ENCODE measurements around the gene ROBO1. TPM values are rescaled to one million over a fixed set of nuclear protein-coding genes. Genes with fewer than 3 reads are reported as not detected.
"Not testable (repeated sequence)": the region's sequence is repeated elsewhere in the genome, so short reads cannot be mapped to it uniquely, and the experiment has no call there.

Gene ROBO1
- total RNA-seq, 1 donor from 2014 or later: 66.5 TPM

GRCh38 chr3:79514069-79514468 lies 253.7 kb downstream of the ROBO1 start:
- no peak for DNase-seq (ENCODE audit: extremely low spot score in 2 of 2)
- no peak for TF ChIP-seq POLR2A (IDR thresholded peaks at IDR 0.05)
- no peak for TF ChIP-seq POLR2AphosphoS5 (IDR thresholded peaks at IDR 0.05; ENCODE audit: insufficient read depth in 1 of 2, low read depth in 1 of 2)
- no peak for TF ChIP-seq CTCF (IDR thresholded peaks at IDR 0.05)
- Histone ChIP-seq H3K27ac (no peak overlapping the region), H3K4me1 (no peaks in the 10 kb centered on the region), H3K9me3 (no peaks in the 10 kb centered on the region), H3K4me3 (no peak overlapping the region), H3K36me3 (no peaks in the 10 kb centered on the region), H3K27me3 (no peaks in the 10 kb centered on the region)
- intact Hi-C loops (cut with DNase I): no loop called here

- Histone ChIP-seq H3K4me1 (no peaks in the 10 kb centered on the region), H3K4me3 (no peak overlapping the region), H3K9me3 (no peaks in the 10 kb centered on the region), H3K27ac (no peak overlapping the region), H3K36me3 (no peaks in the 10 kb centered on the region), H3K27me3 (no peaks in the 10 kb centered on the region)
- DNase-seq (ENCODE audit: extremely low spot score in 2 of 2): no peak
- TF ChIP-seq CTCF (IDR thresholded peaks at IDR 0.05) (no peak), POLR2A (IDR thresholded peaks at IDR 0.05) (no peak), POLR2AphosphoS5 (IDR thresholded peaks at IDR 0.05; ENCODE audit: insufficient read depth in 1 of 2, low read depth in 1 of 2) (no peak)
- intact Hi-C loops (cut with DNase I): no loop called here
Measured at GRCh38 chr3:79506751-79507150, 261.0 kb downstream of the ROBO1 start.

DNA sequence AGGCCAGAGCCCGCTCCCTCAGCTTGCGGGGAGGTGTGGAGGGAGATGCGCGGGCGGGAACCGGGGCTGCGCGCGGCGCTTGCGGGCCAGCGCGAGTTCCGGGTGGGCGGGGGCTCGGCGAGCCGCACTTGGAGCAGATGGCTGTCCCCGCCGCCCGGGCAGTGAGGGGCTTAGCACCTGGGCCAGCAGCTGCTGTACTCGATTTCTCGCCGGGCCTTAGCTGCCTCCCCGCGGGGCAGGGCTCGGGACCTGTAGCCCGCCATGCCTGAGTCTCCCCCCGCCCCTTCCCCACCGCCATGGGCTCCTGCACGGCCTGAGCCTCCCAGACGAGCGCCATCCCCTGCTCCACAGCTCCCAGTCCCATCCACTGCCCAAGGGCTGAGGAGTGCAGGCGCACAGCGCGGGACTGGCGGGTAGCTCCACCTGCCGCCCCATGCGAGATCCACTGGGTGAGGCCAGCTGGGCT lies 265.5 kb downstream of the ROBO1 start:
- DNase-seq (ENCODE audit: extremely low spot score in 2 of 2); H3K27ac ChIP-seq; H3K4me3 ChIP-seq; H3K27me3 ChIP-seq; intact Hi-C loops (cut with DNase I); H3K4me1 ChIP-seq; H3K9me3 ChIP-seq; H3K36me3 ChIP-seq: not testable (repeated sequence)

GRCh38 chr3:79497447-79498111 lies 270.2 kb downstream of the ROBO1 start:
- H3K36me3 ChIP-seq: no peaks in the 10 kb centered on the region
- no peak for DNase-seq (ENCODE audit: extremely low spot score in 2 of 2)
- no peaks in the 10 kb centered on the region for H3K4me1 ChIP-seq
- intact Hi-C loops (cut with DNase I): no loop called here
- H3K27me3 ChIP-seq: no peaks in the 10 kb centered on the region
- H3K27ac ChIP-seq: no peak overlapping the region
- H3K4me3 ChIP-seq: no peak overlapping the region
- peak in 1 of 3 experiments; percentile 34 for TF ChIP-seq CTCF (IDR thresholded peaks at IDR 0.05)
- TF ChIP-seq POLR2AphosphoS5 (IDR thresholded peaks at IDR 0.05; ENCODE audit: insufficient read depth in 1 of 2, low read depth in 1 of 2): no peak
- TF ChIP-seq POLR2A (IDR thresholded peaks at IDR 0.05): no peak
- H3K9me3 ChIP-seq: no peaks in the 10 kb centered on the region

DNA sequence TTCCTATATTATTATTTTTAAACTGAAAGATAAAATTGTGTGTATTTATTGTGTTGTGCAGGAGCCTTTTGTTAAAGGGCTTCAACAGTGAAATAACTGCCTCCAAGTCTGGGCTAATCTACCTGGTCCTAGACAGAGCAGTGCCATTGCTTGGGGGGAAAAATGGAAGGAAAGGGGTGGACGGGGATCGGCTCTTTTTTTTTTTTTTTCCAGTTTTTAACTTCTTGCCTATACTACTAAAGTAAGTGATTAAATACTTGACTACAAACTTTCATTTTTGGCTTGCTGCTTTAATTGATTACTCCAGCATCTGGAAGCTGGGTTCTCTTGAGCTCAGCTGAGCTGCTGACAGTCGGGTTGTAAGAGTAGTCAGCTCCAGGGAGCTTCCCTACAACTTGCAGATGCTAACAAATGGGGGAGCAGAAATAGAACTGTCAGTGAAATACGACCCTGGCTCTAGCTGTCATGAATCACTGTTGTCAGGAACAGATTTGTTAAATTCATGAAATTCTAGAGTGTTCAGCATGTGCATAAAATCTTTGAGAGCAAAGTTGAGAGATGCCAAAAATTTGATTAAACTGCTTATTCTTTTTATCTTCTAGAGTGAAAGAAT lies 276.7 kb downstream of the ROBO1 start:
- no peak for DNase-seq (ENCODE audit: extremely low spot score in 2 of 2)
- no peaks in the 10 kb centered on the region for H3K9me3 ChIP-seq
- intact Hi-C loops (cut with DNase I): no loop called here
- no peak for TF ChIP-seq POLR2A (IDR thresholded peaks at IDR 0.05)
- no peak for TF ChIP-seq POLR2AphosphoS5 (IDR thresholded peaks at IDR 0.05; ENCODE audit: insufficient read depth in 1 of 2, low read depth in 1 of 2)
- no peak for TF ChIP-seq CTCF (IDR thresholded peaks at IDR 0.05)
- no peak overlapping the region for H3K27ac ChIP-seq
- no peak overlapping the region for H3K4me3 ChIP-seq
- H3K27me3 ChIP-seq: no peaks in the 10 kb centered on the region
- H3K36me3 ChIP-seq: no peaks in the 10 kb centered on the region
- peaks cover 7% of the 10 kb centered on the region for H3K4me1 ChIP-seq

All from vagina (tissue), 2 donors.